ENCODE measurements around the gene MBD5.

The MBD5 gene

DNA sequence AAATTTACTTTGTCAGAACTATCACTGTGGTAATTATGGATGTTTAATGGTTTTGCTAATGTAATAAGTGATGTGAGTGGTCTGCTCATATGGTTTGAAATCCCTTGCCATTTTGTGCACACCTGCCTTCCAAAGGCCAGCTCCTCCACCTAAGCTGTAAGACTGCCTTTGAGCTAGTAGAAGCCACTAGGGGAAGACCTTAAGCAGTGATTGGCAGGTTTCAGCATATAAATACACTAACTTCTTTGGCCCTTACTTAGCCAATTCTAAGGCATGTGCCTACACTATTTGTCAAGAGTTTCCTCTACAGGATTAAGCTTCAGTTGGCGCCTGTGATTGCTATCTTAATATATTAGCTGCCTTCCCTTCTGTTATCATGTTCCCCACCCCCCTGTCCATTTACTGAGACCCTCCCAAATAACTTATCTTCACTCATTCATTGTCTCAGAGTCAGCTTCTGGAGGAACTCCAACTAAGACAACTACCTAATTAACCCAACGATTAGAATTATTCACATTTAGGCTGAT is 141.1 kb downstream of the MBD5 start:
- TF ChIP-seq, protein P1, sequence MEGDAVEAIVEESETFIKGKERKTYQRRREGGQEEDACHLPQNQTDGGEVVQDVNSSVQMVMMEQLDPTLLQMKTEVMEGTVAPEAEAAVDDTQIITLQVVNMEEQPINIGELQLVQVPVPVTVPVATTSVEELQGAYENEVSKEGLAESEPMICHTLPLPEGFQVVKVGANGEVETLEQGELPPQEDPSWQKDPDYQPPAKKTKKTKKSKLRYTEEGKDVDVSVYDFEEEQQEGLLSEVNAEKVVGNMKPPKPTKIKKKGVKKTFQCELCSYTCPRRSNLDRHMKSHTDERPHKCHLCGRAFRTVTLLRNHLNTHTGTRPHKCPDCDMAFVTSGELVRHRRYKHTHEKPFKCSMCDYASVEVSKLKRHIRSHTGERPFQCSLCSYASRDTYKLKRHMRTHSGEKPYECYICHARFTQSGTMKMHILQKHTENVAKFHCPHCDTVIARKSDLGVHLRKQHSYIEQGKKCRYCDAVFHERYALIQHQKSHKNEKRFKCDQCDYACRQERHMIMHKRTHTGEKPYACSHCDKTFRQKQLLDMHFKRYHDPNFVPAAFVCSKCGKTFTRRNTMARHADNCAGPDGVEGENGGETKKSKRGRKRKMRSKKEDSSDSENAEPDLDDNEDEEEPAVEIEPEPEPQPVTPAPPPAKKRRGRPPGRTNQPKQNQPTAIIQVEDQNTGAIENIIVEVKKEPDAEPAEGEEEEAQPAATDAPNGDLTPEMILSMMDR (IDR thresholded peaks at IDR 0.05; ENCODE audit: control extremely low read depth, extremely low read depth, low read depth, missing control alignments), result no peak
- DNase-seq (ENCODE audit: extremely low spot score), result no peak
- ChIA-PET CTCF (interaction anchor here (0.9 to 1.6 kb wide), 4 partner anchors 14 to 140 kb away, joined by 3 to 5 read pairs (median 4); no protein-coding TSS in a partner anchor), POLR2A (no interaction called here)

DNA sequence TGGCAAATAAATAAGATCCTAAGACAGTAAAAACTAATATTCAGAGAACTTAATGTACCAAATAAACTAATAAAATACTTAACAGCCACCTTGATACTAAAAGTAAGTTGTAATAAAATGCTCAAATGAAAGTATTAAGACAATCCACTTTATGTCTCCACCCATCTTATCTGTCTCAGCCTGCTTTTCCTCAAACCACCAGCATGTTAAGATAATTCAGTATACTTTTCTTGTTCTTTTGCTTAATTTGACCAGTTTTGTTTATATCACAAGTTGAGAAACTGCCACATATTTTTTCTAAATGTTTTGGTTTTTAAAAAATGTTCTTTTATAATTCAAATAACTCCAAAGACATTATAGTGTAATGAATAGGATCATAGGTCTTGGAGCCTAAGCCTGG is 142.0 kb downstream of the MBD5 start:
- POLR2A ChIA-PET, result no interaction called here
- CTCF ChIA-PET, result no interaction called here
- TF ChIP-seq, protein P1 (IDR thresholded peaks at IDR 0.05; ENCODE audit: control extremely low read depth, extremely low read depth, low read depth, missing control alignments), result no peak
- no peak for DNase-seq (ENCODE audit: extremely low spot score)

DNA sequence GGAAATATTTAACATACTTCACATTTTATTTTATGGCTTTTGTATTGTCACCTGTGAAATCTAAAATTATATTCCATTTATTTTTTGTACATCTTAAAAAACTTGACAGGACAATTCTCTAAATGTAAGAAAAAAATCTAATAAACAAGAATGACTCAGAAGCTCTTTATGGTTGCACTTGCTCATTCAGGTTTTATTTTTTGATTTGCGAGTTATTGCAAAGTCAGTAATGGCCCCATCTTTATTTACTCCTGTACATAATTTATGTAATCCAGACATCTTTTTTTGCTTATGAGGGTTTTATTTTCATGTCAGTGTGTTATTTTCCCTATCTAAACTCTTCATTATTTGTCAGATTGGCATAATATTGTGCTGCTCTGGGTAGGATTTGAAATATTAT is 145.1 kb downstream of the MBD5 start:
- DNase-seq (ENCODE audit: extremely low spot score), result no peak
- ChIA-PET POLR2A (no interaction called here), CTCF (no interaction called here)
- TF ChIP-seq, protein P1 (IDR thresholded peaks at IDR 0.05; ENCODE audit: control extremely low read depth, extremely low read depth, low read depth, missing control alignments), result no peak

DNA sequence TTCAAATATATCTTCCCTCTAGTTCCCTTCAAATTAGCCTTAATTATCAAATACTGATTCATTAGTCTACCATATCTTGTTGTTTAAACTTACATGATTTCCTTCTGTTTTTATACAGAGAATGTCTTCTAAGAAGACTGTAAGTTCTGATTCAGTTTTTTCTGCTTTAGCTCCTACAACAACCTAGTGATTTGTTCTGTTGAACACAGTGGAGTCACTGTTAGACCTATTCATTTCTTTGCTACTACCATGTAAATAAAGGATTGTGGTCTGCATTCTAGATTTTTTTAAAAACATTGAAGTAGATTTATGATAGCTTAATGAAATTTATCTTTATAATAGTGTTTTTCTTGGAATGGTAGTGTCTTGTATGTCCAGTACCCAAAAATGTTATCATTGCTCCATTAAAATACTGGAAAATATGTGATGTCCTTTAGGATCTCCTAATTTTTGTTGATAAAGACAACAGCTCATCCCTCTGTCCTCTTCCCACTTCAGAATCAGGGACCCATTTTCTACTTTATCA is 146.4 kb downstream of the MBD5 start:
- DNase-seq (ENCODE audit: extremely low spot score), result no peak
- POLR2A ChIA-PET, result no interaction called here
- CTCF ChIA-PET, result interaction anchor here (0.6 to 0.9 kb wide), 2 partner anchors 9 to 31 kb away, joined by 3 read pairs; no protein-coding TSS in a partner anchor
- TF ChIP-seq, protein P1 (IDR thresholded peaks at IDR 0.05; ENCODE audit: control extremely low read depth, extremely low read depth, low read depth, missing control alignments), result no peak

DNA sequence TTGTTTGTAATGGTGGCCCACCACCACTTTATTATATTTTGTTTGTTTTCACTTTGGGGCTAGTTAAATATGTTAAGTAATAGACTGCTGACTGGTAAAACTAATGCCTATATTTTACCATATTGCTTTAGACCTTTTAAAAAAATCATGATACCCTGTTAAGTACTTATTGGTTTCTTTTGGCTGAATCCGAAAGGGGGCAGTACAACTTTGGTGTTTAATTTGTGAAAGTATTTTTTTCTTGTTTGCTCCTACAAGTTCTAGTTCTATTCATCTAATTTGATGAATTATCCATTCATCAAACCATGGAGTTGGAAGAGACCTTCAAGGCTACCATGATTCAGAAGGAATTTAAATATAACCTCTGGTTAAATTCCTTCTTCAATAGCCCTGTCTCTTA is 147.0 kb downstream of the MBD5 start:
- ChIA-PET CTCF (interaction anchor here (0.6 kb wide), 1 partner anchor 8 kb away, joined by 3 read pairs; no protein-coding TSS in a partner anchor), POLR2A (no interaction called here)
- no peak for DNase-seq (ENCODE audit: extremely low spot score)
- TF ChIP-seq, protein P1 (IDR thresholded peaks at IDR 0.05; ENCODE audit: control extremely low read depth, extremely low read depth, low read depth, missing control alignments), result no peak

DNA sequence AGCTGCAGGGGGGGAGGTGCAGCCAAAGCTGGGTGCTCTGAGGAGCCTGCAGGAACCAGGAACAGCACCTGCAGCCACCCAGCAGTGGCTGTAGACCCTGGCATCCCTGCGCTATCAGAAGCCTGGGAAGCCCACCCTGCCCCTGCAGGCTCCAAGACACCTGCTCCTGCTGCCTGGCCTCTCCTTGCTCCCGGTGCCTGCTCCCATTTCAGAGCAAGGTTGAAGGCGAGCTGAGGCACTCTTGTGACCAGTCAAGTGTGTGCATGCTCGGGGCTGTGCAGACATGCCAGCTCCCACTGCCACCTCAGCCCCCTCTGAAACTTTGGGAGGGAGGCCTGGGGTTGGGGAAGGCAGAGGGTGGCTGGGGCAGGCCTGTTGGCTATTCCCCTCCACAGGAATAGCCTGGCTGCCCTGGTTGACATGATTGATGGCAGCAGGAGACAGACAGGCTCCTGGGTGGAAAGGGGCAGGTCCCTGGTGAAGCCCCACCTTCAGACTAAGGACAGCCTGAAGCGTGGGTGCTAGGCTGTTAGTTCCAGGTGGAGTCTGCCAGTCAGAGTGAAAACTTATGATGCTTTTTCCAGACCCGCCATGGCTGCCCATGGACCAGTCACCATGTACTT is 151.4 kb downstream of the MBD5 start:
- no peak for DNase-seq (ENCODE audit: extremely low spot score)
- POLR2A ChIA-PET, result no interaction called here
- TF ChIP-seq, protein P1 (IDR thresholded peaks at IDR 0.05; ENCODE audit: control extremely low read depth, extremely low read depth, low read depth, missing control alignments), result no peak
- CTCF ChIA-PET, result interaction anchor here (1.3 kb wide), 1 partner anchor 26 kb away, joined by 3 read pairs; no protein-coding TSS in a partner anchor
